AG04449 (cell line): Measurements from ENCODE around the gene GMEB2.

Source experiments
- CTCF ChIA-PET: fragments of 350-600 bp; formaldehyde crosslinking; extraction: SDS; loops from one replicate; lab custom pipeline; 2021; ENCODE audit warnings: antibody characterized with exemption; lab: Yijun Ruan, JAX
- POLR2A ChIA-PET: fragments of 400-600, 350-600 bp; formaldehyde crosslinking; extraction: SDS; loops from one replicate; lab custom pipeline; 2020; ENCODE audit warnings: antibody characterized with exemption, inconsistent platforms; lab: Yijun Ruan, JAX
- DNase-seq: peaks from one replicate; pipeline ENCODE4 v3.0.0-alpha.2; 2010; ENCODE audit warnings: low read depth, low spot score
- H3K4me3 ChIP-seq: 2 replicates; pipeline ENCODE4 v1.5.1; 2011; ENCODE audit warnings: low read depth, mild to moderate bottlenecking, control low read depth, low read length
- TF ChIP-seq, protein P1 (sequence below): IDR thresholded peaks from one replicate; pipeline ENCODE4 v1.5.1; 2011; ENCODE audit warnings: mild to moderate bottlenecking, moderate library complexity, low read length, control low read depth, inconsistent platforms; ENCODE audit not compliant: insufficient read depth; ENCODE audit errors: missing control alignments

Gene GMEB2

DNA sequence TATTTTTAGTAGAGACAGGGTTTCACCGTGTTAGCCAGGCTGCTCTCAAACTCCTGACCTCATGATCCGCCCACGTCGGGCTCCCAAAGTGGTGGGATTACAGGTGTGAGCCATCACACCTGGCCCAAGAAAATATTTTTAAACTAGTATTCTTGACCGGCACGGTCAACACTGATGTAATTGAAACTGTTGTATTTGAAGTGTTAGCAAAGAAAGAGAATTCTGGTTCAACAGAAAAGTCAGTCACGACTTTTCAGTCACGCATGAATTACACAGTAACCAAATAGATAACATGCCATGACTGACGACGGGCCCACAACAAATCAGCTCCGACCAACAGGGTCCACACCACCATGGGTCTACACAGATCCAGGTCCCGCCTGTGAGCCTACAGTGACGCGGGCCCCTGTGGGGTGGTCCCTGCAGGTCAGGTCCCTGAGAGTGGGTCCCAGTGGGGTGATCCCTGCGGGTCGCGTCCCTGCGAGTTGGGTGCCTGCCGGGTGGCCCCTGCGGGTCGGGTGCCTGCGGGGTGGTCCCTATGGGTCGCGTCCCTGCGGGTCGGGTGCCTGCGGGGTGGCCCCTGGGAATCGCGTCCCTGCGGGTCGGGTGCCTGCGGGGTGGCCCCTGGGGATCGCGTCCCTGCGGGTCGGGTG lies 1.0 kb downstream of the GMEB2 start:
- TF ChIP-seq, protein P1, sequence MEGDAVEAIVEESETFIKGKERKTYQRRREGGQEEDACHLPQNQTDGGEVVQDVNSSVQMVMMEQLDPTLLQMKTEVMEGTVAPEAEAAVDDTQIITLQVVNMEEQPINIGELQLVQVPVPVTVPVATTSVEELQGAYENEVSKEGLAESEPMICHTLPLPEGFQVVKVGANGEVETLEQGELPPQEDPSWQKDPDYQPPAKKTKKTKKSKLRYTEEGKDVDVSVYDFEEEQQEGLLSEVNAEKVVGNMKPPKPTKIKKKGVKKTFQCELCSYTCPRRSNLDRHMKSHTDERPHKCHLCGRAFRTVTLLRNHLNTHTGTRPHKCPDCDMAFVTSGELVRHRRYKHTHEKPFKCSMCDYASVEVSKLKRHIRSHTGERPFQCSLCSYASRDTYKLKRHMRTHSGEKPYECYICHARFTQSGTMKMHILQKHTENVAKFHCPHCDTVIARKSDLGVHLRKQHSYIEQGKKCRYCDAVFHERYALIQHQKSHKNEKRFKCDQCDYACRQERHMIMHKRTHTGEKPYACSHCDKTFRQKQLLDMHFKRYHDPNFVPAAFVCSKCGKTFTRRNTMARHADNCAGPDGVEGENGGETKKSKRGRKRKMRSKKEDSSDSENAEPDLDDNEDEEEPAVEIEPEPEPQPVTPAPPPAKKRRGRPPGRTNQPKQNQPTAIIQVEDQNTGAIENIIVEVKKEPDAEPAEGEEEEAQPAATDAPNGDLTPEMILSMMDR, result no peak
- peak overlapping the region; percentile 93 for H3K4me3 ChIP-seq
- ChIA-PET CTCF (no interaction called here), POLR2A (interaction anchor here (0.6 kb wide), 1 partner anchor 10 kb away, joined by 3 read pairs; no protein-coding TSS in a partner anchor)
- no peak for DNase-seq

DNA sequence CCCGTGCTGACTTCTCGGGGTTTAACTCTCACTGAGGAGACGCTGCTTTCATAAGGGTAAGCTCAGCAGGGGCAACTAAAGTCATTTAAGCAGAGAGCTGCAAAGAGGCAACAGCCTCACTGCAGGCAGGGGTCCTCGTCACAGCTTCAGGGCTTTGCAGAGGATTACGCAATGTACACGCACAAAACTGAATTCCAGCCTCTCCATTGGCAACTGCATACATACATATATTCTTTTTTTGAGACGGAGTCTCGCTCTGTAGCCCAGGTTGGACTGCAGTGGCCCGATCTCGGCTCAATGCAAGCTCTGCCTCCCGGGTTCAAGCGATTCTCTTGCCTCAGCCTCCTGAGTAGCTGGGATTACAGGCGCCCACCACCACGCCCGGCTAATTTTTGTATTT lies 2.4 kb downstream of the GMEB2 start:
- no peak overlapping the region for H3K4me3 ChIP-seq
- DNase-seq, result no peak
- ChIA-PET POLR2A (no interaction called here), CTCF (interaction anchor here (0.9 to 1.6 kb wide), 2 partner anchors 9 to 344 kb away, joined by 3 to 5 read pairs; no protein-coding TSS in a partner anchor)
- TF ChIP-seq, protein P1, result peak; percentile 14

DNA sequence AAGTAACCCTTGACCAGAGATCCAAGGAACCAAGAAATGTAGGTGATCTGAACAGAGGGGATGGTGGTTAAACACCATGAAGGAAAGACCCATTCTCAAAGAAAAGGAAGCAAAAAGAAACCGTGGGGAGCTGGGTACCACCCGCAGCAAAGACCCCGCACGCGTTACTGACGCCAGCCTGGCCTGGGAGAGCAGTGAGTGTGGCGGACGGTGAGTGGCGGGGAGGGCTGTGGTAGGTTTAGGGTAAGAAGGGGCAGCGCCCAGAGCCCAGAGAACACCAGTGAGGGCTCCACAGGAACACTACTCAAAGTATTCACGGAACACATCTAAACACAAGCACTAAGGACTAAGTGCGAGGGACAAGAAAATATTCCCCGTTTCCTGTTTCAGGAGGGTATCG lies 4.2 kb downstream of the GMEB2 start:
- CTCF ChIA-PET, result interaction anchor here (0.7 kb wide), 1 partner anchor 9 kb away, joined by 3 read pairs; no protein-coding TSS in a partner anchor
- no peak overlapping the region for H3K4me3 ChIP-seq
- DNase-seq, result no peak
- POLR2A ChIA-PET, result no interaction called here
- TF ChIP-seq, protein P1, result no peak

DNA sequence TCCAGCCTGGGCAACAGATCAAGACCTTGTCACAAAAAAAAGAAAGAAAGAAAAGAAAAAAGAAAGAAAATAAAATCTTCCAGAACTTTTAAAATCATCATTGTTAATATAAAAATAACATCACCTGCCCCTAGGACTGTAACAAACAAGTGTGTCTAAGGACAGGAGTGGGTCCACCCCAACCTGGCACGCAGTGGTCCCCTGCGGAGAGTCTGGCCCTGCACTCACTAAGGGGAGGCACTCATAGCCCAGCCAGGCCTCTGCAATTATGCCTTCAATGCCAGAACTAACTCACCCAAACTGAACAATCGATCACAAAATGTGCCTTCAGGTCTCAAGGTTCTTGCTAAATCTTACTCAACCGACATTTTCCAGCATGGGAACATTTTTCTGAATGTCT lies 4.8 kb downstream of the GMEB2 start:
- TF ChIP-seq, protein P1, result no peak
- CTCF ChIA-PET, result interaction anchor here (0.7 kb wide), 1 partner anchor 8 kb away, joined by 3 read pairs; no protein-coding TSS in a partner anchor
- POLR2A ChIA-PET, result no interaction called here
- DNase-seq, result no peak
- no peak overlapping the region for H3K4me3 ChIP-seq

DNA sequence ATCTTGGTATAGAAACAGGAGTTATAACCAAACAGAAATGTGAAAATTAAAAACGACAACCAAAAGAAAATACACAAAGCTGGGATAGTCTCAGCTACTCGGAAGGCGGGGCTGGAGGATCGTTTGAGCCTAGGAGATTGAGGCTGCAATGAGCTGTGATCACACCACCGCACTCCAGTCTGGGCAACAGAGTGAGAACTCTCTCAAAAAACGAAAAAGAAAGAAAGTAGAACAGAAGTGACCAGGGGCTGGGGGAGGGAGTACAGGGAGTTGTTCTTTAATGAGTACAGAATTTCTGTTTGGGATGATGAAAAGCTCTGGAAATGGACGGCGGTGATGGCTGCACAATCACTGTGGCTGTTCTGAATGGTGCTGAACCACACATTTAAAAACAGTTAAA lies 5.9 kb downstream of the GMEB2 start:
- DNase-seq, result no peak
- ChIA-PET CTCF (no interaction called here), POLR2A (interaction anchor here (0.7 kb wide), 1 partner anchor 92 kb away, joined by 4 read pairs; no protein-coding TSS in a partner anchor)

DNA sequence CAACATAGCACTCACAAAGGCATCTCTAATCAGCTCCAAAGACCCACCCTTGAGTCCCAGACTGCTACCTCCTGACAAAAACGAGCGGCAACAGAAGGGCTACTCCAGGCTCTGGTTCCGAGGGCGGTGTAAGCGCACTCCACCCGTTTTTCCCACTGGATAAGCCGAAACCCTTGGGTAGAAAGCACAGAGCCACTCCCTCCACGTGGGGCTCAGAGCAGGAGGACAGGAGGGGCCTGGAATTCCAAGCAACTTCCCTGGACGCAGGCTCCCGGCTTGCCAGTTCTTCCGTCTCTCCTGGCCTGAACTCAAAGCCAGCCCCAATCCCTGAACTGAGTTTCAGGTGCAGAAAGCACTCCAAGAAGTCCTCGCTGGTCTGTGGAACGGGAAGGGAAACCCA lies 7.4 kb downstream of the GMEB2 start:
- no peak for DNase-seq
- H3K4me3 ChIP-seq, result no peak overlapping the region
- CTCF ChIA-PET, result no interaction called here
- POLR2A ChIA-PET, result no interaction called here
- TF ChIP-seq, protein P1, result no peak

More for the DNA sequence above, 5.9 kb downstream of the GMEB2 start:
- TF ChIP-seq, protein P1, result no peak
- H3K4me3 ChIP-seq, result no peak overlapping the region
